ENCODE data around the gene HDAC4. TPM values are rescaled to one million over a fixed set of nuclear protein-coding genes. Genes with fewer than 3 reads are reported as not detected.

The HDAC4 gene
- total RNA-seq, 1 experiment from 2014 or later, result 21.8 TPM

- no peak overlapping the region for H3K4me3 Mint-ChIP-seq (ENCODE audit: unreplicated experiment)
- no peak overlapping the region for H3K27ac Mint-ChIP-seq (ENCODE audit: low read depth, unreplicated experiment)
- H3K9me3 Mint-ChIP-seq (ENCODE audit: unreplicated experiment), result no peaks in the 10 kb centered on the region
- peaks cover 26% of the 10 kb centered on the region for H3K36me3 Mint-ChIP-seq (ENCODE audit: insufficient read depth, unreplicated experiment)
- TF ChIP-seq CTCF (IDR thresholded peaks at IDR 0.05; ENCODE audit: unreplicated experiment), result no peak
- intact Hi-C loops (cut with micrococcal nuclease), result no loop called here
- no peaks in the 10 kb centered on the region for H3K27me3 Mint-ChIP-seq (ENCODE audit: insufficient read depth, unreplicated experiment)
- CTCF ChIA-PET, result interaction anchor here (0.6 kb wide), 1 partner anchor 25 kb away, joined by 3 read pairs; no protein-coding TSS in a partner anchor
- no peak for DNase-seq (ENCODE audit: unreplicated experiment)
- POLR2A ChIA-PET, result interaction anchor here (0.9 to 1.1 kb wide), 2 partner anchors 17 to 26 kb away, joined by 3 read pairs; no protein-coding TSS in a partner anchor
- H3K4me1 Mint-ChIP-seq (ENCODE audit: insufficient read depth, unreplicated experiment), result no peaks in the 10 kb centered on the region
- BruUV-seq (replicated peaks), result no TSS peak
Measured at GRCh38 chr2:239135531-239135930, 265.3 kb downstream of the HDAC4 start.

GRCh38 chr2:239133945-239134570 lies 266.8 kb downstream of the HDAC4 start:
- CTCF ChIA-PET, result no interaction called here
- no peak for DNase-seq (ENCODE audit: unreplicated experiment)
- no peak overlapping the region for H3K4me3 Mint-ChIP-seq (ENCODE audit: unreplicated experiment)
- peaks cover 22% of the 10 kb centered on the region for H3K36me3 Mint-ChIP-seq (ENCODE audit: insufficient read depth, unreplicated experiment)
- no peaks in the 10 kb centered on the region for H3K4me1 Mint-ChIP-seq (ENCODE audit: insufficient read depth, unreplicated experiment)
- no TSS peak for BruUV-seq (replicated peaks)
- no peaks in the 10 kb centered on the region for H3K9me3 Mint-ChIP-seq (ENCODE audit: unreplicated experiment)
- H3K27me3 Mint-ChIP-seq (ENCODE audit: insufficient read depth, unreplicated experiment), result no peaks in the 10 kb centered on the region
- H3K27ac Mint-ChIP-seq (ENCODE audit: low read depth, unreplicated experiment), result no peak overlapping the region
- POLR2A ChIA-PET, result no interaction called here
- intact Hi-C loops (cut with micrococcal nuclease), result no loop called here
- TF ChIP-seq CTCF (IDR thresholded peaks at IDR 0.05; ENCODE audit: unreplicated experiment), result no peak

- no peak overlapping the region for H3K4me3 Mint-ChIP-seq (ENCODE audit: unreplicated experiment)
- CTCF ChIA-PET, result interaction anchor here (0.7 to 1.0 kb wide), 2 partner anchors 10 to 432 kb away, joined by 3 to 4 read pairs; no protein-coding TSS in a partner anchor
- POLR2A ChIA-PET, result no interaction called here
- no peaks in the 10 kb centered on the region for H3K27me3 Mint-ChIP-seq (ENCODE audit: insufficient read depth, unreplicated experiment)
- intact Hi-C loops (cut with micrococcal nuclease), result no loop called here
- H3K36me3 Mint-ChIP-seq (ENCODE audit: insufficient read depth, unreplicated experiment), result peaks cover 25% of the 10 kb centered on the region
- no peaks in the 10 kb centered on the region for H3K9me3 Mint-ChIP-seq (ENCODE audit: unreplicated experiment)
- no peak overlapping the region for H3K27ac Mint-ChIP-seq (ENCODE audit: low read depth, unreplicated experiment)
- DNase-seq (ENCODE audit: unreplicated experiment), result no peak
- no TSS peak for BruUV-seq (replicated peaks)
- no peaks in the 10 kb centered on the region for H3K4me1 Mint-ChIP-seq (ENCODE audit: insufficient read depth, unreplicated experiment)
- TF ChIP-seq CTCF (IDR thresholded peaks at IDR 0.05; ENCODE audit: unreplicated experiment), result no peak
Measured at GRCh38 chr2:239132786-239133185, 268.0 kb downstream of the HDAC4 start.

GRCh38 chr2:239132156-239132709 lies 268.6 kb downstream of the HDAC4 start:
- Mint-ChIP-seq H3K9me3 (ENCODE audit: unreplicated experiment) (no peaks in the 10 kb centered on the region), H3K27me3 (ENCODE audit: insufficient read depth, unreplicated experiment) (no peaks in the 10 kb centered on the region), H3K4me1 (ENCODE audit: insufficient read depth, unreplicated experiment) (no peaks in the 10 kb centered on the region), H3K4me3 (ENCODE audit: unreplicated experiment) (no peak overlapping the region), H3K36me3 (ENCODE audit: insufficient read depth, unreplicated experiment) (peaks cover 22% of the 10 kb centered on the region), H3K27ac (ENCODE audit: low read depth, unreplicated experiment) (no peak overlapping the region)
- intact Hi-C loops (cut with micrococcal nuclease), result no loop called here
- ChIA-PET CTCF (interaction anchor here (0.7 to 1.2 kb wide), 3 partner anchors 10 to 433 kb away, joined by 3 to 5 read pairs (median 4); no protein-coding TSS in a partner anchor), POLR2A (interaction anchor here (0.6 kb wide), 1 partner anchor 893 kb away, joined by 3 read pairs; no protein-coding TSS in a partner anchor)
- BruUV-seq (replicated peaks), result no TSS peak
- no peak for DNase-seq (ENCODE audit: unreplicated experiment)
- TF ChIP-seq CTCF (IDR thresholded peaks at IDR 0.05; ENCODE audit: unreplicated experiment), result no peak
